ENCODE results near the gene SLC35G6.

DNA sequence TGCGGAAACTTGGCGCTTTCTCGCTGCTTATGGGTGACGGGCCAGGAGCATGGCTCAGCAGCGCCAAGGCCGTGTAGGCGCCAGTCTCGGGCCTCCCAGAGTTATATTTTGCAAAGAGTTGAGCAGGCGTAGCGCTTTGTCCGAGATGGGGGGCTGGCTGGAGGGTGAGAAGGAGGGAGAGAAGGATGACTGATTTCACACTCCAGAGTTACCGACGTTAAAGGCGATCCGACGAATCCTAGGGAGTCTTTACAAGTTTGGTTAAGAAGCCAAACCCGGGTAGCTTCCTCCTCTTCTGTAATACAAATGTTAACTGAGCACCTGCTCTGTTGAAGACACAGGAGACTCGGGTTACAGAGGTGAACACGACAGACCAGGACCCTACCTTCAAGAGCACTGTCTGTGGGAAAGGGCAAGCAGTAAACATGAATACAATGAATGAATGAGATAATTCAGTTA is 3.7 kb downstream of the SLC35G6 start:
- TF ChIP-seq, protein P1, sequence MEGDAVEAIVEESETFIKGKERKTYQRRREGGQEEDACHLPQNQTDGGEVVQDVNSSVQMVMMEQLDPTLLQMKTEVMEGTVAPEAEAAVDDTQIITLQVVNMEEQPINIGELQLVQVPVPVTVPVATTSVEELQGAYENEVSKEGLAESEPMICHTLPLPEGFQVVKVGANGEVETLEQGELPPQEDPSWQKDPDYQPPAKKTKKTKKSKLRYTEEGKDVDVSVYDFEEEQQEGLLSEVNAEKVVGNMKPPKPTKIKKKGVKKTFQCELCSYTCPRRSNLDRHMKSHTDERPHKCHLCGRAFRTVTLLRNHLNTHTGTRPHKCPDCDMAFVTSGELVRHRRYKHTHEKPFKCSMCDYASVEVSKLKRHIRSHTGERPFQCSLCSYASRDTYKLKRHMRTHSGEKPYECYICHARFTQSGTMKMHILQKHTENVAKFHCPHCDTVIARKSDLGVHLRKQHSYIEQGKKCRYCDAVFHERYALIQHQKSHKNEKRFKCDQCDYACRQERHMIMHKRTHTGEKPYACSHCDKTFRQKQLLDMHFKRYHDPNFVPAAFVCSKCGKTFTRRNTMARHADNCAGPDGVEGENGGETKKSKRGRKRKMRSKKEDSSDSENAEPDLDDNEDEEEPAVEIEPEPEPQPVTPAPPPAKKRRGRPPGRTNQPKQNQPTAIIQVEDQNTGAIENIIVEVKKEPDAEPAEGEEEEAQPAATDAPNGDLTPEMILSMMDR (conservative IDR thresholded peaks at IDR 0.05 in 1 of 2, IDR thresholded peaks at IDR 0.05 in 1 of 2; ENCODE audit: extremely low read depth in 1 of 2, insufficient read depth in 1 of 2, low read depth in 1 of 2, low read length in 2 of 2) = peak in 1 of 2 donors; percentile 30
- no peak for TF ChIP-seq EZH2 (IDR thresholded peaks at IDR 0.05; ENCODE audit: borderline replicate concordance, low read length)

All from mammary epithelial cell (primary cell).